HL-60/S4 treated with retinoic acid at 250 ng/mL for 4 days and 3 days (cell line): ENCODE results near the gene FBLN2.
"Not testable (repeated sequence)": the region's sequence is repeated elsewhere in the genome, so short reads cannot be mapped to it uniquely, and the experiment has no call there.

Experiments used
- in situ Hi-C: fragments of 300-500 bp; cut with MboI; formaldehyde crosslinking; loops from 2 replicates; pipeline ENCODE4 v1.7.0; 2022; ENCODE audit warnings: low sequenced_read_pairs

Gene FBLN2

DNA sequence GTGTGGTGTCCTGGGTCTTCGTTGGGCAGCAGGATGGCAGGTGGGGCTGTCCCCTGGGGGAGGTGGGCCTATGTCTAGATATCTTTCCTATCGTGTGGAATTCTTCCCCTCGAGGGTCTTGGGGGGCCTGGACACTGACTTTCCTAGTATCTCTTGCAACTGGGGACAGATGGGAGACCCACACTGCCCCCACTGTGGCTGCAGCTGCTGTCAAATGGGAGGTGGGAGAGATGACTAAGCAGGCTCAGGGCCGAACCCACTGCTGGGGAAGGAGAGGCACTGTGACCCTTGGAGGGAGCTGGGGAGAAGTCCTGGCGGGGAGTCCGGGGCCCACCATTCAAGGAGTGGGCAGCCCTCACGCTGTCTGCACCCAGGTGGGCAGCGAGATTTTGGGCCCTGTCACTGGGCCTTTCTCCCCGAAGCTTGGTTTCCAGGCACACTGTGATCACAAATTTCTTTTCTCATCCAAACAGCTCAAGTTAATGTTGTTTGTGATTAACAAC, 2.9 kb upstream of the FBLN2 start:
- in situ Hi-C loops, result no loop called here

DNA sequence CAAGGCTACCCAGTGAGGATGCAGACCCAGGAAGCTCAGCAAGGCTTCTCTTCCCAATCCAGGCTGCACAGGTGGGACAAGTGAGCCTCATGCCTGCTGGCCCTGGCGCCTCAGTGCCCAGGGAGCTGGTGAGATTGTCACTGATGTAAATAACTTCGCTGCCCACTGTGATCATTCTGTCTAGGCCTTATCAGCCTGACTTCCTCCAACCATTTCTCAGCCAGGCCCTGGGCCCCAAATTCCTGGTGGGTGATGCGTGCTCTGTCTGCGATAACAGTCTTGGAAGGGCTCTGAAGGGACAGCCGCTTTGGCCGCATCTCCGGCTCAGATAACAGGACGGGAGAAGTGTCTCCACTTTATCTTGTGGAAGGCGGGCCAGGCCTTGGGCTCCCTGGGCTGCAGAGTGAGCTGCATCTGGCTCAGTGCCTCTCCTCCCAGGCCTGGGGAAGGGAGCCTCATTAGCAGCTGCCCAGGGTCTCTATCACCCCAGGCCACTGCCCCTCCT, 2.2 kb upstream of the FBLN2 start:
- in situ Hi-C loops, result no loop called here

DNA sequence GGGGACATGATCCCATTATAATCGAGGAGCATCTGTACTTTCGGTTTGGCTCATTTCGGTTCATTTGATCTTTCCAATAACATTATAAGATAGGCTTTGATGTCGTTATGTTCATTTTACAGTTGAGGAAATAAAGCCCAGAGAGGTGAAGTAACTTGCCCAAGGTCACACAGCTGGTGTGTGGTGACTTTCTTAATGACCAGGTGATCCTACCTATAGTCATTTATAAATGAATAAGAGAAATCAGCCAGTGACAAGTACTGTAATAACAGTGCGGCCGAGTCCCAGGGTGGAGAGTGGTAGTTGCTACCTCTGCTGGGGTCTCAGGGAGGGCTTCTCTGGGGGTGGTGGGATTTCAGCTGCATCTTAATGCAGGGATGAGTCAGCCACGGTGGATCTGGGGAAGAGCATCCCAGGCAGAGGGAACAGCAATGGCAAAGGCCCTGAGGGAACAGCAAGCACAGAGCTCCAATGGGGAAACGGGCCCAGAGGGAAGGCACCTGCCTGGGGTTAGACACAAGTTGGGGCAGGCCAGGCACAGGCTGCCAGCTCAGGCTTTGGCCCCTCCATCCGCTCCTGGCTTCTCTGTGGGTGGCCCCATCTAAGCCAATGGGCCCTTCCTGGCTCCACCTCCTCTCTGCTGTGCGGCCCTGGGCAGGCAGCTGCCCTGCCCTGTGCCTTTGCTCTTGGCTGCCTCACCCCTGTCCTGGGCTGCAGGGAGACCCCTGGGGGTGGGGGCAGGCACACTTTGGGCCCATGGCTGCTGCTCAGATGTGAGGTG, 1.1 kb upstream of the FBLN2 start:
- in situ Hi-C loops, result no loop called here

DNA sequence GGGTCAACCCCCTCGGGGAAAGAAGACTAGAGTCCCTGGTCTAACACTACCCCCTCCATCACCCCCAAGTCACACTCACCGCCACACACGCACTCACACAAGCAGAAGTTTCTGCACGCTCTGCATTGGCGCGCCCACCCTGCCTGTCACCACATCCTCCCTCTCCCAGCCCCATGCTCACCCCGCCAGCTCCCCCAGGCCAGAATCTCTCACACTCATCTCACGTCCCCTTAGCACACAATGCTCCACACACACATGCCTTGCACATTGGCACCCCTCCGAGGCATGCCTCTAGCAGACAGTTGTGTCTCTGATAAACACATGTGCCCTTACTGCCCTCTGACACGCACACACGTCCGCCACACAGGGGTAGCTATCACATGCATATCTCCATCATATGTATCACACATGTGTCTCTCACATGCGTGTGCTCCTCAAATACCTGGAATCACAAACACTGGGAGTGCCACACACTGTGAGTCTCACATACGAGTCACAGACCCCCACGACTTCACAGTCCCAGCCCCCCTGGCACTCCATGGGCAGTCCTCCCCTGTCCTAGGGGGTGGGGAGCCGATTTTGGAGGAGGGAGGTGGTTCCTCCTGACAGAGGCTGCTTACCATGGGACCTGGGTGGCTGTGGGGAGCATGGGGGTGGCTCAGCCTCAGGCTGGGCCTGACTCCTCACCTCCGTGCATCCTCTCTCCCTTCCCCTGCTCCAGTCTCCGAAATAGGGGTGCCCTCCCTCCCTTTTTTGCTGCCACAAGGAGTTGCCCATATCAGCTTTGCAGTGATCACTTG, 898 bp downstream of the FBLN2 start:
- in situ Hi-C loops, result no loop called here

GRCh38 chr3:13550423-13550690, 1.4 kb downstream of the FBLN2 start:
- in situ Hi-C loops, result no loop called here

DNA sequence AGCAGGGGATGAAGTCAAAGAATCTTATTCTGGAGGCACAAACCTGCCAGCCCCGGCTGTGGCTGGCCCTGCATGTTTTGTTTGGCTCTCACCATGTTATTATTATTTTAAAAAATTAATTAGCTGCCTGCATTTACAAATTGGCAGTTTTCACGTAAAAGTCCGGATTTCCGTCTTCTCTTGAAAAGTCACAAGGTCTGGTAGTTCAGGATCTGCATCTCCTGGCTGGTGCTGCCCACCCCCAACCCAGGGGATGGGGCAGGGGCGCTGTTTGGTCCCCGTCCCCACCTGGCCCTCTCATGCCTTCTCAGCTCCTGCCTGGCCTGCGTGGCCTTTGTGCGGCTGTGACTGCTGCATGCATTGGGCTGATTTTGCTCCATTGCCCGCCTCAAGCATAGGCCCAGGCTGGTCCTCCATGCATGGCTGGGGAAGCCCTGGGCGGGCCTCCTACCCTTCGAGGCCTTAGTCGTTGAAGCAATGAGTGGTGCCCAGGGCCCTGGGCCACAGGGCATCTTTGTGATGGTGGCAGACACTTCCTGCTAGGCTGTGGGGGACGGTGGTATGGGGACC, 2.0 kb downstream of the FBLN2 start:
- in situ Hi-C loops, result no loop called here

DNA sequence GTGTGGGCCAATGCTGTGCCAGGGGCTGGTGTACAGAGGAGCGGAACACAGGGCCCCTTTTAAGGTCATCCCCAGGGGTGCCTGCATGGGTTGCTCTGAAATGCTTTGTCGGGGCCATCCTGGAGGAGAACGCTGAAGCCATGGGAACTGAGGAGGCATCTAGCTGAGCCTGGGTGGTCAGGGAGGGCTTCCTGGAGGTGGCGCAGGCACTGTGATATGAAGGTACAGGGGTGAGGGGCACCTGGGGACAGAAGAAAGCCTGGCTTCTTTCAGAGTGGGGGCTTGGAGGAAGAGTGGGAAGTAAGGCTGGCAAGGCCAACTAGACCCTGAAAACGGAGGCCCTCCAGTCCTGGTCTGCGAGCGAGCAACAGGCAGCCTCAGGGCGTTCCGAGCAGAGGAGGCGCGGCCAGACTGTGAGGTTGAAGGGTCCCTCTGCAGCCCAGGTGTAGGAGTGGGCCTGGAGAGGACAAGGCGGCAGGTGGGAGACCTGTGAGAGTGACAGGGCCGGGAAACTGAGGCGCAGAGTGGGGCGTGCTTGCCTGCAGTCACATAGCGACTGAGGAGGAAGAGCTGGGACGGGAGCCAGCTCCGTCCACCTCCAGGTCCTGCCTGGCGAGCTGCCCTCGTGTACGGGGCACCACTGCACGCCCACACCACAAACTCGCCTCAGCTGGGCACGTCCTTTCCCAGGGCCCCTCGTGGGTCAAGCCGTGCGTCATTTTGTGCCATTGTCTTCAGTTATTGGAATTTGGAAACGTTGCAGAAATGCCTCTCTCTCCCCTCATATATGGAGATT, 4.1 kb downstream of the FBLN2 start:
- in situ Hi-C loops, result no loop called here

GRCh38 chr3:13553686-13554085, 4.8 kb downstream of the FBLN2 start:
- in situ Hi-C loops, result no loop called here

GRCh38 chr3:13555753-13556152, 6.8 kb downstream of the FBLN2 start:
- in situ Hi-C loops, result no loop called here

- in situ Hi-C loops, result no loop called here
Measured at GRCh38 chr3:13556207-13556606, 7.3 kb downstream of the FBLN2 start.

DNA sequence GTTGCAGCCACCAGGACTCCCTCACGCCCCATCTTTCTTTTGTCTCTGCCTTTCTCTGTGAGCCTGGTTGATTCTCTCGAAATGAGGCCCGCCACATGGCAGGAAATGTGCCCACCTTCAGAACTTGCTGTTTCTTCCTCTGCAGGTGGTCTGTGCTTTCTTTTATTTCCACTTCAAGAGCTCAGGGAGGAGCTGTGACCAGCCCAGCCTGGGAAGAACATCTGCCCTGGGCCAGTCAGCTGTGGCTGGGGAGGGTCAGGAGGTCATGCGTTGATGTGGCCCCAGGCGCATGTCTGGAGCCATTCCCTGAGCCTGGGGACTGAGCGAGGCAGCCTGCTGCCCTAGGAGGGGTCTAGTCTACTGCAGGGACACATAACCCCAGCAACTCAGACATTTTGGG, 8.0 kb downstream of the FBLN2 start:
- in situ Hi-C loops, result no loop called here

DNA sequence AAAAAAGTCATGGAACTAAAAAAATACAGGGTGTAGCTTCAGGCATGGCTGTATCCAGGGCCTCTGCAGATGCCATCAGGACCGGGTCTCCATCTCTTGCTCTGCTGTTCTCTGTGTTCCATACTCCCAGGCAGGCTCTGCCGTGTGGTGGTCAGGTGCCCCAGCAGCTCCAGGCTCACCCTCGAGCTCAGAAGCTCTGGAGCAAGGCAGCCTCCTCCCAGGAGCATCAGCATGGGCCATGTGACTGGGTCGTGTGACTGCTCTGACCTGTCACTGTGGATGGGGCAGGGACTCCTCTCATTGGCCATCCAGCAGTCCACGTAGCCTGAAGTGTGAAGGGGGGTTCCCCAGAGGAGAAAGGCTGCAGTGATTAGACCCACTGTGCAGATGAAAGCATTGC, 8.5 kb downstream of the FBLN2 start:
- in situ Hi-C loops, result no loop called here

GRCh38 chr3:13557926-13558325, 9.0 kb downstream of the FBLN2 start:
- in situ Hi-C loops, result no loop called here

DNA sequence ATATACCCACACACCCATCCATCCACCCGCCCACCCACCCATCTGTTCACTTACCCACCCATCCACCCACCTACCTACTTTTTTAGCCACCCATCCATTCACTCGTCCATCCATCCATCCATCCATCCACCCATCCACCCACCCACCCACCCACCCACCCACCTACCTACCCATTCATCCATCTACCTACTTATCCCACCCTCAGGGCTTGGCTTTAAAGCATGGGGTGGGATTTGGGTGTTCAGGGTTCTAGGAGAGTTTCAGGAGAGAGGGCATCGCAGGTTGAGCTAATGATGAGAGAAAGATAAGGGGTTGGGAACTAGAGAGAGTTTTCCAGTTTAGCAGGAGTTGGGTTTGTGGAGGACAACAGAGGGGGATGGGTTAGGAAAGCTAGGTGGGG, 9.7 kb downstream of the FBLN2 start:
- in situ Hi-C loops, result no loop called here

GRCh38 chr3:13559764-13560525, 11.0 kb downstream of the FBLN2 start:
- in situ Hi-C loops, result no loop called here

- in situ Hi-C loops, result no loop called here
Measured at GRCh38 chr3:13561376-13561775, 12.5 kb downstream of the FBLN2 start.

DNA sequence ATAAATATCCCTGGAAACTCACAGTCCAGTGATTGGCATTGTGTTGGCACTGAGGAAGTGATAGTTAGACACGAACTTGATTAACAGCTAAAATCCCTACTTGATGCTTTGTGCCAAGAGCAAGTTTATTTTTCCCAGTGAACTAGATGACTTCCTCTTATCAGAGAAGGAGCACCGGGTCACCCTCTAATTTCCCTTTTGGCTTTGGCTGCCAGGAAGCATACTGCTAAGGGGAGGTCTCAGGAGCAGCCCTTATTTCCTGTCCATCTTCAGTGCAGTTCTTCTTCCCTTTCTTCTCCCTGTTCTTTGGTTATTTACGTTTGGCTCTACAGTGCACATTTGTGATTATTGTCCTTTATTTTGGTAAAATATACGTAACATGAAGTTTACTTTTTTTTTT, 13.0 kb downstream of the FBLN2 start:
- in situ Hi-C loops, result no loop called here

GRCh38 chr3:13562421-13562820, 13.5 kb downstream of the FBLN2 start:
- in situ Hi-C loops, result not testable (repeated sequence)

DNA sequence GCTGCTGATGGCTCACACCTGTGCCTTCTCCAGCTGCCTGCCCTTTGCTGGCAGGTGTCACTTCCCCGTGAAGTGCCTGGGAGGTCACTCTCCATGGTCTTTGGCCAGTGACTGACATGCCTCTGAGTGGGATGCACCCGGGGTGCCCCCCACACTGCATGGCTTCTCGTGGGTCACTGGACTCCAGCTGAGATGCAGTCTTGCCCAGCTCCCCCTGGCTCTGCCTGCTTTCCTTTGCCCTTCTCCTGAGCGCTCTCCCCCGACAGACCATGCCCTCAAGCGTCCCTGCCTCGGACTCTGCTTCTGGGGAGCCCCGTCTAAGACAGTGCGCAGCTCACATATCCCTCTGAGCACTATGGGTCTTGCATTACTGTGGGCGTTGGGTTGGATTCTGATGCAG, 14.4 kb downstream of the FBLN2 start:
- in situ Hi-C loops, result no loop called here

DNA sequence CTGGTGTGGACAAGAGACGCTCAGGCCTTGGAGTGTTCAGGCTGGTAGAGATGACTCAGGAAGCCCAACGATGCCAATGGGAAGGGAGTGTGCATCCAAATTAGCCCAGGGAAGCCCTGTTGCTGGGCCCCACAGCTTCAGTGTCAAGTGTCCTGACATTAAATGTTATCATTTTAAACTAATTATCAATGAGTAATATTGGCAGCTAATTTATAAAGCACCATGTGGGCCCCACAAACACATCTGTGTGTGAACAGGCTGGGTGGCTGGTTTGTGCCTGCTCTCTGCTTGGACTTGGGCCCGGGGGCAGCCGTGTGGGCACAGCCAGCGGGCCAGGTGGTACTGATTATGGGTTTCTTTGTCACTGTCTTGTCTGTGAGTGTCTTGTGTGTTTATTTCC, 15.0 kb downstream of the FBLN2 start:
- in situ Hi-C loops, result no loop called here
